Hepatocyte (in vitro differentiated cells): Measurements from ENCODE around the gene PLPP7. TPM values are rescaled to one million over a fixed set of nuclear protein-coding genes. Genes with fewer than 3 reads are reported as not detected.
"Not testable (repeated sequence)": the region's sequence is repeated elsewhere in the genome, so short reads cannot be mapped to it uniquely, and the experiment has no call there.

ENCODE experiments used
- DNase-seq: peaks from one replicate; pipeline ENCODE4 v3.0.0-alpha.2; 2016; ENCODE audit warnings: low spot score
- H2AFZ ChIP-seq: fragments of 200-600 bp; sonication (generic); 2 replicates; pipeline ENCODE4 v1.6.0; 2016; ENCODE audit warnings: antibody characterized with exemption, mild to moderate bottlenecking
- H3K27ac ChIP-seq: fragments of 200-600 bp; sonication (generic); 2 replicates; pipeline ENCODE4 v1.5.1; 2016; ENCODE audit warnings: mild to moderate bottlenecking
- H3K27me3 ChIP-seq: fragments of 200-600 bp; sonication (generic); 2 replicates; pipeline ENCODE4 v1.6.1; 2016
- H3K36me3 ChIP-seq: fragments of 200-600 bp; sonication (generic); replicated peaks from 2 replicates; pipeline ENCODE4 v1.5.1; 2016; ENCODE audit warnings: low read depth; ENCODE audit not compliant: insufficient read depth
- H3K4me1 ChIP-seq: fragments of 200-600 bp; sonication (generic); 2 replicates; pipeline ENCODE4 v1.5.1; 2016; ENCODE audit warnings: mild to moderate bottlenecking, moderate library complexity; ENCODE audit not compliant: insufficient read depth
- H3K4me2 ChIP-seq: fragments of 200-600 bp; sonication (generic); 2 replicates; pipeline ENCODE4 v1.6.0; 2016
- H3K4me3 ChIP-seq: fragments of 200-600 bp; sonication (generic); 2 replicates; pipeline ENCODE4 v1.5.1; 2016; ENCODE audit warnings: mild to moderate bottlenecking
- H3K79me2 ChIP-seq: fragments of 200-600 bp; sonication (generic); 2 replicates; pipeline ENCODE4 v1.6.0; 2017; ENCODE audit warnings: mild to moderate bottlenecking
- H3K9me2 ChIP-seq: fragments of 200-600 bp; sonication (generic); replicated peaks from 2 replicates; pipeline ENCODE4 v1.6.0; 2017; ENCODE audit warnings: mild to moderate bottlenecking; ENCODE audit not compliant: insufficient read depth
- H3K9me3 ChIP-seq: fragments of 200-600 bp; sonication (generic); 2 replicates; pipeline ENCODE4 v1.5.1; 2016; ENCODE audit warnings: low read depth, mild to moderate bottlenecking
- H4K20me1 ChIP-seq: fragments of 200-600 bp; sonication (generic); 2 replicates; pipeline ENCODE4 v1.6.0; 2016; ENCODE audit warnings: mild to moderate bottlenecking; ENCODE audit not compliant: insufficient read depth, poor library complexity, severe bottlenecking
- CTCF ChIP-seq: fragments of 200-600 bp; sonication (generic); IDR thresholded peaks from 2 replicates; pipeline ENCODE4 v1.5.1; 2016; ENCODE audit warnings: antibody characterized with exemption, mild to moderate bottlenecking; ENCODE audit not compliant: poor library complexity
- EZH2 ChIP-seq: fragments of 200-600 bp; sonication (generic); IDR thresholded peaks from 2 replicates; pipeline ENCODE4 v1.6.1; 2016; ENCODE audit warnings: antibody characterized with exemption, mild to moderate bottlenecking, borderline replicate concordance
- EZH2phosphoT487 ChIP-seq: fragments of 200-600 bp; sonication (generic); IDR thresholded peaks from one replicate; pipeline ENCODE4 v1.6.1; 2018; ENCODE audit warnings: antibody characterized with exemption, mild to moderate bottlenecking, low read depth, moderate library complexity; ENCODE audit not compliant: unreplicated experiment, severe bottlenecking
- WGBS: methylation state at CpG from one replicate; pipeline ENCODE4 v1.1.6; 2016; ENCODE audit warnings: low lambda C conversion rate; ENCODE audit errors: missing lambda C conversion rate; 5-methylcytosine and 5-hydroxymethylcytosine counted together
- polyA plus RNA-seq: library from polyadenylated mRNA; unstranded; fragments of >200 nt; fragmentation: Nextera tagmentation; extraction: Ambion mirVana; gene quantifications from 2 replicates; pipeline ENCODE4 v1.2.1, GENCODE V29; 2016
- total RNA-seq: library from RNA; depleted of rRNA; stranded (reverse); fragments of >200 nt; gene quantifications from 2 replicates; pipeline ENCODE4 v1.2.3, GENCODE V29; 2014

The PLPP7 gene
- total and polyA plus RNA-seq, 2 experiments from 2014 or later: 0.20 to 0.46 TPM

- 93% methylated on average over 33 of the region's 33 CpGs for WGBS
- H3K9me3 ChIP-seq: no peaks in the 10 kb centered on the region
These were observed 28.6 kb upstream of the PLPP7 start for GRCh38 chr9:131260751-131261452.

GRCh38 chr9:131262327-131263032 lies 27.0 kb upstream of the PLPP7 start:
- DNase-seq: no peak
- Histone ChIP-seq H3K27me3 (no peaks in the 10 kb centered on the region), H3K4me3 (no peak overlapping the region), H3K4me1 (no peaks in the 10 kb centered on the region), H2AFZ (no peak overlapping the region), H4K20me1 (no peaks in the 10 kb centered on the region), H3K9me2 (no peaks in the 10 kb centered on the region), H3K9me3 (no peaks in the 10 kb centered on the region), H3K27ac (no peak overlapping the region), H3K79me2 (no peaks in the 10 kb centered on the region), H3K4me2 (no peak overlapping the region), H3K36me3 (no peaks in the 10 kb centered on the region)
- no peak for TF ChIP-seq CTCF
- WGBS: 87% methylated on average over 13 of the region's 13 CpGs

More at GRCh38 chr9:131260751-131261452, 28.6 kb upstream of the PLPP7 start:
- no peak overlapping the region for H2AFZ ChIP-seq
- H3K27ac ChIP-seq: no peak overlapping the region
- H3K79me2 ChIP-seq: no peaks in the 10 kb centered on the region
- no peak for DNase-seq
- H3K9me2 ChIP-seq: no peaks in the 10 kb centered on the region
- no peak overlapping the region for H3K4me3 ChIP-seq
- no peak for TF ChIP-seq CTCF
- no peak for TF ChIP-seq EZH2
- no peak for TF ChIP-seq EZH2phosphoT487
- no peaks in the 10 kb centered on the region for H3K36me3 ChIP-seq
- no peaks in the 10 kb centered on the region for H3K4me1 ChIP-seq
- no peaks in the 10 kb centered on the region for H4K20me1 ChIP-seq
- no peaks in the 10 kb centered on the region for H3K27me3 ChIP-seq
- no peak overlapping the region for H3K4me2 ChIP-seq

GRCh38 chr9:131263033-131263343 lies 26.5 kb upstream of the PLPP7 start:
- not testable (repeated sequence) for H3K27ac ChIP-seq, H4K20me1 ChIP-seq, H3K9me3 ChIP-seq, H3K4me1 ChIP-seq, H3K9me2 ChIP-seq, H3K79me2 ChIP-seq, H3K4me2 ChIP-seq, H3K36me3 ChIP-seq, H3K4me3 ChIP-seq, H2AFZ ChIP-seq, H3K27me3 ChIP-seq, DNase-seq
- 100% methylated on average over 3 of the region's 5 CpGs for WGBS

GRCh38 chr9:131263701-131264100 lies 25.8 kb upstream of the PLPP7 start:
- H3K4me1 ChIP-seq: no peaks in the 10 kb centered on the region

More at GRCh38 chr9:131263701-131264100, 25.8 kb upstream of the PLPP7 start:
- Histone ChIP-seq H3K79me2 (no peaks in the 10 kb centered on the region), H3K27me3 (no peaks in the 10 kb centered on the region), H3K4me3 (no peak overlapping the region), H3K9me3 (no peaks in the 10 kb centered on the region), H3K9me2 (no peaks in the 10 kb centered on the region), H3K4me2 (no peak overlapping the region), H2AFZ (no peak overlapping the region), H3K36me3 (no peaks in the 10 kb centered on the region), H4K20me1 (no peaks in the 10 kb centered on the region), H3K27ac (no peak overlapping the region)
- no peak for DNase-seq
- 94% methylated on average over 6 of the region's 6 CpGs for WGBS
- no peak for TF ChIP-seq EZH2
- no peak for TF ChIP-seq CTCF
- no peak for TF ChIP-seq EZH2phosphoT487
